GM21367 (cell line): ENCODE measurements around the gene PDLIM3.
"Not testable (repeated sequence)": the region's sequence is repeated elsewhere in the genome, so short reads cannot be mapped to it uniquely, and the experiment has no call there.

ENCODE experiments used
- ATAC-seq: cut with Tn5 transposase; IDR thresholded peaks from one replicate; pipeline ENCODE4 v1.9.1; 2021; ENCODE audit not compliant: unreplicated experiment

The PDLIM3 gene

GRCh38 chr4:185534866-185535611 lies at the start of gene PDLIM3:
Gene PDLIM3 (minus strand): TSS chr4:185535507. CDS start chr4:185535434, 73 bp downstream.
- ATAC-seq: no peak

GRCh38 chr4:185583813-185584212 lies 48.5 kb upstream of the PDLIM3 start:
- ATAC-seq: no peak

- ATAC-seq: no peak
Observed at GRCh38 chr4:185582651-185583400, 47.5 kb upstream of the PDLIM3 start.

- no peak for ATAC-seq
Observed at GRCh38 chr4:185580699-185581098, 45.4 kb upstream of the PDLIM3 start.

- ATAC-seq: no peak
Observed at GRCh38 chr4:185578284-185578683, 43.0 kb upstream of the PDLIM3 start.

GRCh38 chr4:185576962-185577950 lies 41.9 kb upstream of the PDLIM3 start:
- ATAC-seq: no peak

GRCh38 chr4:185576314-185576961 lies 41.1 kb upstream of the PDLIM3 start:
- no peak for ATAC-seq

GRCh38 chr4:185573651-185574199 lies 38.4 kb upstream of the PDLIM3 start:
- ATAC-seq: no peak

GRCh38 chr4:185570727-185571126 lies 35.4 kb upstream of the PDLIM3 start:
- no peak for ATAC-seq

- ATAC-seq: no peak
Observed at GRCh38 chr4:185567381-185568376, 32.4 kb upstream of the PDLIM3 start.

- no peak for ATAC-seq
Observed at GRCh38 chr4:185566972-185567371, 31.7 kb upstream of the PDLIM3 start.

GRCh38 chr4:185566425-185566824 lies 31.1 kb upstream of the PDLIM3 start:
- no peak for ATAC-seq

GRCh38 chr4:185565696-185566095 lies 30.4 kb upstream of the PDLIM3 start:
- ATAC-seq: no peak

GRCh38 chr4:185564349-185564748 lies 29.0 kb upstream of the PDLIM3 start:
- ATAC-seq: no peak

GRCh38 chr4:185562531-185562930 lies 27.2 kb upstream of the PDLIM3 start:
- ATAC-seq: no peak

GRCh38 chr4:185560316-185560715 lies 25.0 kb upstream of the PDLIM3 start:
- no peak for ATAC-seq

- ATAC-seq: no peak
Observed at GRCh38 chr4:185559915-185560281, 24.6 kb upstream of the PDLIM3 start.

GRCh38 chr4:185559251-185559914 lies 24.1 kb upstream of the PDLIM3 start:
- not testable (repeated sequence) for ATAC-seq
